H1 (cell line): ENCODE measurements around the gene RAPGEF1. TPM values are rescaled to one million over a fixed set of nuclear protein-coding genes. Genes with fewer than 3 reads are reported as not detected.

ENCODE experiments used
- ATF2 ChIP-seq: IDR thresholded peaks from 2 replicates; pipeline ENCODE4 v1.6.1; 2012; ENCODE audit warnings: low read length, inconsistent platforms
- CHD2 ChIP-seq: IDR thresholded peaks from 2 replicates; pipeline ENCODE4 v1.6.1; 2012; ENCODE audit warnings: low read length, improper control_type of control experiment
- CTCF ChIP-seq, 3 experiments: IDR thresholded peaks; 1 replicate in 2 of 3; 2 replicates in 1 of 3; pipeline versions ENCODE4 v1.5.1 to v1.6.1; 2011; ENCODE audit warnings: low read length in 3 of 3, mild to moderate bottlenecking in 3 of 3, inconsistent platforms in 2 of 3, low read depth in 1 of 3, moderate library complexity in 1 of 3; ENCODE audit not compliant: insufficient read depth in 1 of 3; ENCODE audit errors: control extremely low read depth in 1 of 3
- KDM4A ChIP-seq: IDR thresholded peaks from one replicate; pipeline ENCODE4 v1.7.1; 2012; ENCODE audit warnings: low read depth, mild to moderate bottlenecking, moderate library complexity, low read length, inconsistent platforms; ENCODE audit not compliant: severe bottlenecking
- NANOG ChIP-seq: IDR thresholded peaks from 2 replicates; pipeline ENCODE4 v1.6.1; 2011; ENCODE audit warnings: low read length, low read depth, mild to moderate bottlenecking, inconsistent platforms; ENCODE audit not compliant: insufficient read depth, poor library complexity, severe bottlenecking
- polyA plus RNA-seq, 7 experiments: library from polyadenylated mRNA; depleted of rRNA in 3 of 7; stranded (reverse) in 5 of 7; unstranded in 2 of 7; fragments of >200 nt in 5 of 7; fragments of 200-250 nt in 2 of 7; gene quantifications; 1 replicate in 5 of 7; 2 replicates in 1 of 7; 4 replicates in 1 of 7; pipeline versions ENCODE4 v1.2.1 to v1.2.3, GENCODE V29; 2011 to 2013; ENCODE audit warnings: missing spikeins in 2 of 7, mixed read lengths in 2 of 7
- total RNA-seq: library from RNA; stranded (reverse); fragmentation: NEBNext Ultra II Directional; extraction: Animal tissue kit (Norgen Biotek cat#: 25700); gene quantifications from 2 replicates; pipeline ENCODE4 v1.2.1, GENCODE V29; 2021

The RAPGEF1 gene
- total and polyA plus RNA-seq, 2 of the 8 experiments (the other 6 are each of a cell fraction or from before 2014, with no cell fraction given), result 29.7 to 78.9 TPM

- TF ChIP-seq KDM4A, result no peak
- TF ChIP-seq NANOG, result no peak
- TF ChIP-seq CHD2, result no peak
- TF ChIP-seq CTCF (IDR thresholded peaks at IDR 0.05; ENCODE audit: control extremely low read depth in 1 of 3, insufficient read depth in 1 of 3, low read depth in 1 of 3, low read length in 3 of 3), result 0 out of 4 replicates have a peak, but pooled peaks of 1 of the 3 experiments have one; percentile 13
- no peak for TF ChIP-seq ATF2
Observed at GRCh38 chr9:131738293-131739132, 1.4 kb downstream of the RAPGEF1 start (continued).
